ENCODE data around the gene LSAMP.

The LSAMP gene

GRCh38 chr3:116350119-116350733 is 95.1 kb downstream of the LSAMP start:
- no peak for DNase-seq

DNA sequence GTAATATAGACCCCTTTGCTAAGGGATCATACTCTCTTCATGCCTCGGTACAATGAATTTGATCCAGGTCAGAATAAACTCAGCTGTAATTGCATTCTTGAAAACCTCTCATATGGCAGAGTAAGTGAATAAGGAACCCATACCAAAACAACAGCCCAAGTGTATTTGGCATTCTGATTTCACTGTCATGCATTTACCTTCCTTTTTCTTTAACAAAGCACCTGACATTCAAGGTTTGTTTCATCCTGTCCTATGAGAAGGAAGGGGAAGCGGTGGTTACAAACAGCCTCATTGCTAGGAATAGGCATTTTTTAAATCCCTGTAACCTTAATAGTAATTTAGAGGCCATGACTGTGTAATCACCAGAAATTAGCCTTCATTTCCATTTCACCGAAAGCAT is 97.1 kb downstream of the LSAMP start:
- no peak for DNase-seq

- DNase-seq: no peak
These were observed 102.8 kb downstream of the LSAMP start for GRCh38 chr3:116342499-116342898.

GRCh38 chr3:116341899-116342298 is 103.4 kb downstream of the LSAMP start:
- no peak for DNase-seq

DNA sequence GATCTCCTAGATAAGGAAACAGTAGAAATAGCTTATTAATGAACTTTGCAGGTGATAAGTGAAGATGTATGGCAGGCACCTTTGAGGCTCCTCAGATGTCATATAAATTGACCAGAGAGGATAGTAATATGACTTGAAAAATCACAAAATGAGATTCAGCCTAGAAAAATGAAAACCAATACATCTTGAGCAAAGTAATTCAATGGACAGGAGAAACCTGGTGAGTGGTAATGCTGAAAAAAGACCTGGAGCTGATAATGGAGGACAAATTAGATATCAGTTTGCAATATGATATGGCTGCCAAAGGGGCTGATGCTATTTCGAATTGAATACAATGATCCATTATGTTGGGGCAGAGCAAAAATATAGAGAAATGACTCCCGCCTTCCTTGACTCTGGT is 103.9 kb downstream of the LSAMP start:
- DNase-seq: no peak

DNA sequence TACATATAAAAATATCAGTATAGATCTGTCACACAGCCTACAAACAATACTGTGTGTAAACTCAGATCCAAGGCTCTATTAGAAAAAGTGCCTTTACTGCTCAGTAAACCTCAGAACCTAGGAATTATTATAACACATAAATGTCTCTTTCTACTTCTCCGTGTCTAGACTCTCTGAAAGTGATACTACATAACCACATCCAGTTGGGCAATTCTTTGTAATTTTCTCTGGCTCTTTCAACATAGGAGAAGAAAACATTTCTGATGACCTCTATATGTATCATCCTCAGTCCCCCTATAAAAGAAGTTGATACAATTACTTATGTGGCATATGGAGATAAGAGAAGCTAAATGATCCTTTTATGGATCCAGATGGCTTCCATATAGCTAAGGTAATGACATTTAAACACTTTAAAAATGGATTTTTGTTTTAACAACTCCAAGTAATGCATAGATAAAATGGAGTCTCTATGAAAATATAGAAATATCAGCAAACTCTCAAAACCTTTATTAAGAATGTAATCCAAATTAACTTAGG is 104.5 kb downstream of the LSAMP start:
- no peak for DNase-seq

DNA sequence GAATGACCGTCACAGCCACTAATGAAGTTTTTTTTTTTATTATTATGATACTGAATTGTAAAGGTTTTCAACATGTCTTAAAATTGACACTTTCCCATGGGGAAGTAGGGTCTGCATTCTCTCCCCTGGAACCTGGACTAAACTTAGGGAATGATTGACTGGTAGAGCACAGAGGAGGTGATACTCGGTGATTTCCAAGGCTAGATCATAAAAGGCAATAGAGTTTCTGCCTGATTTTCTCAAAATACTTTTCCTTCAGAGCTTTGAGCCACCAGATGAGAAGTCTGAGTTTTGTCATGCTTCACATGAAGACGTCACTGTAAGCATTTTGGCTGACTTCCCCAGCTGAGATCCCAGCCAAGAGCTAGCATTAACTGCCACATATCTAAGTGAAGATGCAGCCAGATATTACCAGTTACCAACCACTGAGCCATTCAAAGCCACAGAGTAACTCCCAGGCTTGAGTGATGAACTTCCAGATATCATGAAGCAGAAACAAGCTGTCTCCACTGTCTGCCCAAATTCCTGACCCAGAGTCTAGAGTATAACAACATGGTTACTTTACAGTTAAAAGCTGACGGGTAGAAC is 105.8 kb downstream of the LSAMP start:
- DNase-seq: no peak

- DNase-seq: no peak
These were observed 106.6 kb downstream of the LSAMP start for GRCh38 chr3:116338713-116339112.

GRCh38 chr3:116337229-116337628 is 108.1 kb downstream of the LSAMP start:
- no peak for DNase-seq

DNA sequence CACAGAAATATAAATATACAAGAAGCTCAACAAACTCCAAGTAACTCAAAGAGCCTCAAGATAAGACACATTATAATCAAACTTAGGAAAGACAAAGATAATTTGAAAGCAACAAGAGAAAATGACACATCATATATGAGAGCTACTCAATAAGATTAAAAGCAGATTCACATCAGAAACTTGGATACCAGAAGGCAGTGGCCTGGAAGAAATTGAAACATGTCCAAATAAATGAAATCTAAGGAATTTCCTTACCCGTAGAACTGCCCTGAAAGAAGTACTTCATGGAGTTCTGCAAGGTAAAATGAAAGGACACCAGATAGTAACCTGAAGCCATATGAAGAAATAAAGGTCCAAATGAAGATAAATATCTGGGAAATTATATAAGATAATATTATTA is 113.9 kb downstream of the LSAMP start:
- no peak for DNase-seq

DNA sequence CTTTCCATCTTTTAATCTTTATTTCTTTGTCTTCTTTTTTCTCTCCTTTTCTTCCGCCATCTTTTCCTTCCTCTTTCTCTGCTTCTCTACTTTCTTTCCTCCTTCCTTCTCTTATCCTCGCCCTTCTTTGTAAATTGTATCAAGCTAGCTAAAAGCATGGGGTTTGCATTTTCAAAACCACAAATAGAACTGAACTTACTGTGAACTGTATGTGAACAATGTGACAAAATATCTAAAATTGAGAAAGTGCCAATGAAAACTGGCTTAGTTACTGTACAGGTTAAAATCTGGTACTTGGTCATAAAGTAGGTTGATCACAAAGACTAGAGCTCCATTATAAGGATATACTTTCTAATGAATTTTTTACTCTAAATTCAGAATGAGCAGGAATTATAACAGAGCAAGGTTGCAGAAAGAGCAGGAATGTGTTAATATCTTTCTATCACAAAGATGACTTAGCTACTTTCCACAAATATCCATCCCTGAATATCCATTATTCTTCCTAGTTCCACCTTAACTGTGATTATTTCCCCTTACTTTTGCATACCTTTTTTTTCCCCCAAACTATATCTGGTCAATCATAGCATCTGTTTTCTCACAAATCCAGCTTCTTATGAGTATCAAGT is 122.4 kb downstream of the LSAMP start:
- no peak for DNase-seq

- no peak for DNase-seq
These were observed 126.9 kb downstream of the LSAMP start for GRCh38 chr3:116318370-116318769.

DNA sequence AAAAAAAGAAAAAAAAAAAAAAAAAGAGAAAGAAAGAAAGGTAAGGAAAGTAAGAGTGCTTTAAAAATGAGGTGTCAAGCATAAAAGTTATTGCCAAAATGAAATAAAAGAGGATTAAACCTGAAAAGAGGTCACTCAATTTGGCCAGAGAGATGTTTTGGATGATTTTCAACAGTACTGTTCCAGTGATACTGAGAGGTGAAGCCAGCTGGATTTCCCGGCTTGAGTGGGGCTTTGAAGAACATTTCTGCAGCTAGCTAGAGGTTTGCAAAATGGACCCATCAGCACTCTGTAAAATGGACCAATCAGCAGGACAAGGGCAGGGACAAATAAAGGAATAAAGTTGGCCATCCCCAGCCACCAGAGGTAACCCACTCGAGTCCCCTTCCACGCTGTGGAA is 128.5 kb downstream of the LSAMP start:
- DNase-seq: no peak

DNA sequence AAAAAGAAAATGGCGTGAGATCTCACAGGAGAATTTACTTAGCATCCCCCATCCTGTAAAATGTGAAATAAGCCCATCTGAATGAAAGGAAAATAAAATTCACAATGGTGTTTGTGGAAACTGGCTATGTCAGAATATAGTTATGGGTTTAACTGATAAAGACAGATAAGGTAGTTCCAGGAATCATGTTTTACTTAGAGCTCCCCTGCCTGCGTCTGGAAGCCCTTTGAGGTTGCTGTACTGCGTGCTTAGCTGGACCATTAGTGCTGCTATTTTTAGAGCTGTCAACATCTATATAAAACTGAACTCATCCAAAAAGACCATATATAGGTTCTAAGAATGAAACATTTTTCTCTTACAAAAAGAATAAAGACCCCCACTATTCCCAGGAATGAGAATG is 130.8 kb downstream of the LSAMP start:
- no peak for DNase-seq

GRCh38 chr3:116306720-116307119 is 138.6 kb downstream of the LSAMP start:
- DNase-seq: no peak

DNA sequence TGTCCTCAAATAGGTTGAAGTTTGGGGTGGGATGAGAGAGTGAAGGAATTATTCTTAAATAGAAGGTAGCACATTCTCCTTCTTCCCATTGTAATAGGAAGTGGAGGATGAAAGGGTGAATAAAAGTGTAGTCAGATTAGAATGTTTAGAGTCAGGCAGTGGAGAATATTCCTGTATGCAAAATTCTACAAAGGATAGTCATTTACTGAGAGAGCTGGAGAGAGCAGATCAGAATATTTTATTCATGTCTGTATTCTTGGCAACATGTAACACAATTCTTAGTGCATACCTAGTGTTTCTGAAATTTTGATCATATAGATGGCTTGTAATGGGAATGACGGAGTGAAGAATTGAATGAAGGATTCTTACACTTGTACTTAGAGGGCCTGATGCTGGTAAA is 139.1 kb downstream of the LSAMP start:
- no peak for DNase-seq

DNA sequence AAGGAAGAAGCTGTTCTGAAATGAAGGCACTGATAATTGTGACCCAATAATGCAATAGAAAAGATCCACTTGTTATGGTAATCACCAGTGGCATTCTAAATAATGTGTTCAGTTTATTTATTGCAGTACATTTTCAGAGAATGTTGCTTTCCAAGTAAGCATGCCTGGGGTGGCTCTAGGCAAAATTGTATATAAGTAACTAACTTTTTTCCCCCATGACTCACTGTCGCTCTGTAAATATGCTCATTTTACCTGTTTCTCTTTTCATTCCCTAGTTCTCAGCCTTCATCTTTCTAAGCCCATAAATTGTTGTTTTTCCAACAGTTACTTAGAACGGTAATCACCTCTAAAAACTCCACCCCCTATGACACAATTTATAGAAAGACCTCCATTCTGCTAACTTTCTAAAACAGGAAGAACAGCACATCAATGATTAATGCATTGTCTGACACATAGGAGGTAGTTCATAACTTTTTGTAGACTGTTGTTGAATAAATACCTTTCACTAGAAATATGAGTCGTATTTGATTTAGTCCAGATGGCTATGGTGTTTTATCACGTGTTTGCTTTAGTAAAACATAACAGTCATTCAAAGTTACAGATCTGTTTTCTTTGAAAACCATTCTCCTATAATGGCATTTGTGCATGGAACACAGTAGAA is 143.1 kb downstream of the LSAMP start:
- no peak for DNase-seq

DNA sequence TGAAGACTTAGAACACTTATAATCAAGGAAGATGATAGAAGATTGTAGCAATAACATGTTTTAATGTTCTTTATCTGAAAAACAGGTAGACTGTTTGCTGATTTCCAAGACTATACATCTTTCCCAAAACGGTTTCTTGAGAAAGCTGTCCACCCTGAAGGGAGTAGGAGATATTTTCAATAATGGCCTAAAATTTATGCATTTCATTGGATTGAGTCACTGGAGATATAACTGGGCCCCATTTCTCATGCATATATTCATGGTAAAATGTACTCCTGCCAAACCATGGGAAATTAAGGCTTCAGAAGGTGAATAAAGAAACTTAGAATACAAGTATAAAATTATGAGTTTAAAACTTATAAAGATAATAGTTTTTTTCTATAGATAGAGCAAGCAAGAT is 143.9 kb downstream of the LSAMP start:
- DNase-seq: no peak

DNA sequence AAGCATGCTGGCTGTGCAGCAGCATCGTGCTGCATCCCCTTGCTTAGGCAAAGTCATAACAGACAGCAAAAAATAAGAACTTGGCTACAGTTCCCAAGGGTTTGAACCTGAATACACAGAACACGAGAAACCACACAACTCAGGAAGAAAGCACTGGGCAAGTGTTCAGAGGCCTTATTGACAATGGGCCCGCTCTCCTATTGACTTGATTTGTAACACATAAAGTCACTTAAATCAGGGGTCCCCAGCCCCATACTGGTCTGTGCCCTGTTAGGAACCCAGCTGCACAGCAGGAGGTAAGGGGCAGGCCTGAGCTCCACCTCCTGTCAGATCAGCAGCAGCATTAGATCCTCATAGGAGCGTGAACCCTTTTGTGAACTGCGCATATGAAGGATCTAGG is 145.1 kb downstream of the LSAMP start:
- no peak for DNase-seq

DNA sequence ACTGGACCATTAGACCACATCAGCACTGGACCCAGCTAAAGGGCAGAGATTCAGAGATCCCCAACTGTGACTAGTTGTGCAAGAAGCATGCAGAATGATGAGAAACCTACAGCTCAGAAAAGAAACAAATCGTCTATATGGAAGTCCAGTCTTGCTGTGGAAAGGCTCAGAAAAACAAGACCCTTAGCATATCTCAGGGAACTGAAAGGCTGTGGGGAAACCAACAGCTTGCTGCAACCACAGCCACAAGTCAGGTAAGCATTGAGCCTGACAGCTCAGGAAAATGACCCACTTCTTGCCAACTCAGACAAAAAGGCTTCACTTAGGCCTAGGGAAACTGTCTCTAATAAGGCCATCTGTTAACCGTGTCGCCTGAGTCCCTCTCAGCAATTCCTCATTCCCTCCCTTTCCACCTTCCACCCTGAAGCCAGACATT is 145.6 kb downstream of the LSAMP start:
- no peak for DNase-seq

GRCh38 chr3:116298151-116298550 is 147.1 kb downstream of the LSAMP start:
- DNase-seq: no peak

DNA sequence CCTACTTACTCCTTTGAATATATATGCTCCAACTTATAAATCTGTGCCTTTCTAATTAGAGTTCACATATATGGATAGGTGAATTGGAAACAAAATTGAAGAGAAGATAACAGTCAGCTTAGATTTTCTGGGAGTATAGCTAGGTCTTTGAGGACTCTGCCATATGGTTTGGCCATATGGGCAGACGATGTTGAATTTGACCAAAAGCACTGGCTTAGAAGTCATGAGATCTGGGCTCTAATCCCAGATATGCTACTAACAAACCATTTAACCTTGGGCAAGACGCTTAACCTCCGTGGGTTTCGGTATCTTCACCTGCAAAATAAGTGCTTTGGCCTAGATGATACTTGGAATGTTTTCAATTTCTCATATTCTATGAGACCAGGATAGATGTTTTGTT is 154.1 kb downstream of the LSAMP start:
- no peak for DNase-seq

DNA sequence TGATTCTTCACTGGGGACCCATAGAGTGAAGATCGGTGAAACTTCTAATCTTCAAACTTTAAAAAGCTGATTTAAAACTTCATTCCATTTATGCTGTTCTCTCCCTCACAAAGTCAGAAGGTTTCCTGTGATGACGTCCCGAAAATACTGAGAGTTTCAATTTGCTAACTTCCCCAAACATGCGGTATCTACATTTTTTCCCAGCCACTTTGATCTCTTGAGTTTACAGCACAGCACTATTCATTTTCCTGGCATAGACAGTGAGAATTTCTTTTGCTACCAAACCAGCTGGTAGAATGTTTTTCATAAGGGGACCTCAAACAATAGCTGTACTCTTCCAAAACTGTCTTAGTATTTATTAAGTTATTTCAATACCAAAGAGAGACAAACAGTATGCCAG is 156.8 kb downstream of the LSAMP start:
- no peak for DNase-seq
